SU-DHL-6 (cell line): ENCODE results near the gene ITGB6.

Experiments used
- CTCF ChIP-seq: fragments of 200-600 bp; sonication (generic); IDR thresholded peaks from one replicate; pipeline ENCODE4 v1.5.1; 2017; ENCODE audit warnings: antibody characterized with exemption, mild to moderate bottlenecking, low read length, moderate library complexity; ENCODE audit not compliant: insufficient read depth, poor library complexity, severe bottlenecking
- EZH2phosphoT487 ChIP-seq: fragments of 200-600 bp; sonication (generic), shearing (Covaris generic); conservative IDR thresholded peaks from 2 replicates; pipeline ENCODE4 v1.6.1; 2018; ENCODE audit warnings: mild to moderate bottlenecking, antibody characterized with exemption, low read length, moderate library complexity, mixed read lengths

GRCh38 chr2:160125828-160126227, 74.2 kb downstream of the ITGB6 start:
- TF ChIP-seq CTCF, result no peak
- no peak for TF ChIP-seq EZH2phosphoT487
